Vagina (tissue), 2 donors: ENCODE data around the gene STX16. TPM values are rescaled to one million over a fixed set of nuclear protein-coding genes. Genes with fewer than 3 reads are reported as not detected.
A peak's percentile ranks its signal among the peaks of the same experiment; 100 is the strongest.

Experiments
- DNase-seq, 2 donors: peaks; one replicate each; pipeline ENCODE4 v3.0.0-alpha.2; 2017; ENCODE audit errors: extremely low spot score in 2 of 2
- H3K27ac ChIP-seq: fragments of 200-600 bp; sonication (generic); one replicate; pipeline ENCODE4 v1.5.1; 2019
- H3K27me3 ChIP-seq: fragments of 200-600 bp; sonication (generic); one replicate; pipeline ENCODE4 v1.5.1; 2019
- H3K36me3 ChIP-seq, 2 donors: fragments of 200-600 bp; sonication (generic); one replicate each; pipeline ENCODE4 v1.5.1; 2017 to 2019
- H3K4me1 ChIP-seq: fragments of 200-600 bp; sonication (generic); one replicate; pipeline ENCODE4 v1.5.1; 2019
- H3K4me3 ChIP-seq, 2 donors: fragments of 200-600 bp; sonication (generic); 1 replicate in 1 of 2; 2 replicates in 1 of 2; pipeline ENCODE4 v1.5.1; 2016 to 2019
- H3K9me3 ChIP-seq: fragments of 200-600 bp; sonication (generic); one replicate; pipeline ENCODE4 v1.5.1; 2019
- CTCF ChIP-seq, 3 experiments: fragments of 450-650 bp in 2 of 3; fragments of 200-600 bp in 1 of 3; sonication (generic) in 1 of 3; IDR thresholded peaks; one replicate each; pipeline ENCODE4 v1.5.1; 2017 to 2019; ENCODE audit warnings: antibody characterized with exemption in 3 of 3, mild to moderate bottlenecking in 2 of 3, moderate library complexity in 2 of 3
- POLR2A ChIP-seq, 2 donors: fragments of 450-650 bp; IDR thresholded peaks; one replicate each; pipeline ENCODE4 v1.6.1; 2017; ENCODE audit warnings: antibody characterized with exemption in 2 of 2, mild to moderate bottlenecking in 2 of 2, moderate library complexity in 2 of 2
- POLR2AphosphoS5 ChIP-seq, 2 donors: sonication (generic); formaldehyde crosslinking; IDR thresholded peaks; one replicate each; pipeline ENCODE4 v1.9.0; 2017; ENCODE audit warnings: antibody characterized with exemption in 2 of 2, mild to moderate bottlenecking in 2 of 2, low read depth in 1 of 2; ENCODE audit not compliant: insufficient read depth in 1 of 2
- intact Hi-C: fragments of 100-400 bp; cut with DNase I; formaldehyde crosslinking; loops from one replicate; pipeline ENCODE4 v1.15.1; 2023
- total RNA-seq: library from RNA; depleted of rRNA; stranded (reverse); fragments of >200 nt; gene quantifications from one replicate; pipeline ENCODE4 v1.2.3, GENCODE V29; 2016

Gene STX16
- total RNA-seq, 1 donor from 2014 or later, result 49.4 TPM

GRCh38 chr20:58717278-58718091 lies 66.4 kb downstream of the STX16 start:
- H3K36me3 ChIP-seq, result no peaks in the 10 kb centered on the region
- intact Hi-C loops, result no loop called here
- H3K27ac ChIP-seq, result no peak overlapping the region
- no peaks in the 10 kb centered on the region for H3K27me3 ChIP-seq
- H3K9me3 ChIP-seq, result no peaks in the 10 kb centered on the region
- TF ChIP-seq CTCF (IDR thresholded peaks at IDR 0.05), result no peak
- TF ChIP-seq POLR2A (IDR thresholded peaks at IDR 0.05), result no peak
- TF ChIP-seq POLR2AphosphoS5 (IDR thresholded peaks at IDR 0.05; ENCODE audit: insufficient read depth in 1 of 2, low read depth in 1 of 2), result no peak
- peak in 1 of 2 donors; percentile 82 for DNase-seq
- H3K4me1 ChIP-seq, result no peaks in the 10 kb centered on the region
- H3K4me3 ChIP-seq, result no peak overlapping the region

- Histone ChIP-seq H3K27me3 (no peaks in the 10 kb centered on the region), H3K36me3 (no peaks in the 10 kb centered on the region), H3K4me3 (no peak overlapping the region), H3K4me1 (no peaks in the 10 kb centered on the region), H3K27ac (no peak overlapping the region), H3K9me3 (no peaks in the 10 kb centered on the region)
- DNase-seq, result no peak
- intact Hi-C loops, result no loop called here
- TF ChIP-seq POLR2A (IDR thresholded peaks at IDR 0.05) (no peak), CTCF (IDR thresholded peaks at IDR 0.05) (no peak), POLR2AphosphoS5 (IDR thresholded peaks at IDR 0.05; ENCODE audit: insufficient read depth in 1 of 2, low read depth in 1 of 2) (no peak)
These were observed 67.1 kb downstream of the STX16 start for GRCh38 chr20:58718121-58718563.

- H3K27me3 ChIP-seq, result no peaks in the 10 kb centered on the region
- H3K4me3 ChIP-seq, result no peak overlapping the region
- no peaks in the 10 kb centered on the region for H3K36me3 ChIP-seq
- intact Hi-C loops, result no loop called here
- TF ChIP-seq CTCF (IDR thresholded peaks at IDR 0.05), result no peak
- TF ChIP-seq POLR2AphosphoS5 (IDR thresholded peaks at IDR 0.05; ENCODE audit: insufficient read depth in 1 of 2, low read depth in 1 of 2), result no peak
- TF ChIP-seq POLR2A (IDR thresholded peaks at IDR 0.05), result no peak
- DNase-seq, result peak in 1 of 2 donors; percentile 55
- no peaks in the 10 kb centered on the region for H3K9me3 ChIP-seq
- H3K27ac ChIP-seq, result no peak overlapping the region
- H3K4me1 ChIP-seq, result no peaks in the 10 kb centered on the region
These were observed 67.6 kb downstream of the STX16 start for GRCh38 chr20:58718729-58719128.

GRCh38 chr20:58719258-58719657 lies 68.2 kb downstream of the STX16 start:
- intact Hi-C loops, result no loop called here
- no peaks in the 10 kb centered on the region for H3K4me1 ChIP-seq
- TF ChIP-seq CTCF (IDR thresholded peaks at IDR 0.05) (no peak), POLR2A (IDR thresholded peaks at IDR 0.05) (no peak)
- H3K36me3 ChIP-seq, result no peaks in the 10 kb centered on the region
- no peak overlapping the region for H3K27ac ChIP-seq
- H3K9me3 ChIP-seq, result no peaks in the 10 kb centered on the region
- H3K4me3 ChIP-seq, result no peak overlapping the region
- peak in 1 of 2 donors; percentile 79 for DNase-seq
- no peaks in the 10 kb centered on the region for H3K27me3 ChIP-seq

- no peaks in the 10 kb centered on the region for H3K9me3 ChIP-seq
- TF ChIP-seq POLR2A (IDR thresholded peaks at IDR 0.05), result no peak
- TF ChIP-seq CTCF (IDR thresholded peaks at IDR 0.05), result no peak
- no peak for TF ChIP-seq POLR2AphosphoS5 (IDR thresholded peaks at IDR 0.05; ENCODE audit: insufficient read depth in 1 of 2, low read depth in 1 of 2)
- DNase-seq, result no peak
- no peak overlapping the region for H3K4me3 ChIP-seq
- H3K36me3 ChIP-seq, result no peaks in the 10 kb centered on the region
- H3K27ac ChIP-seq, result no peak overlapping the region
- no peaks in the 10 kb centered on the region for H3K4me1 ChIP-seq
- intact Hi-C loops, result no loop called here
- no peaks in the 10 kb centered on the region for H3K27me3 ChIP-seq
These were observed 68.9 kb downstream of the STX16 start for GRCh38 chr20:58719971-58720371.
